ENCODE results near the gene MYO5C. TPM values are rescaled to one million over a fixed set of nuclear protein-coding genes. Genes with fewer than 3 reads are reported as not detected.
A peak's percentile ranks its signal among the peaks of the same experiment; 100 is the strongest.

The MYO5C gene
- total RNA-seq, 6 experiments from 2014 or later = 0.02 to 0.10 TPM; not detected in 4

GRCh38 chr15:52180851-52181450 lies 114.7 kb downstream of the MYO5C start:
- peak overlapping the region; percentile 92; the same call in 1 of the 2 replicates for H3K27ac Mint-ChIP-seq
- TF ChIP-seq CTCF (IDR thresholded peaks at IDR 0.05) = no peak
- H3K4me3 Mint-ChIP-seq = peak overlapping the region; percentile 87
- no peak for DNase-seq
- peaks cover 4% of the 10 kb centered on the region; the same call in 1 of the 2 replicates for H3K27me3 Mint-ChIP-seq (ENCODE audit: insufficient read depth)
- H3K36me3 Mint-ChIP-seq (ENCODE audit: low read depth) = peaks cover 5% of the 10 kb centered on the region; the same call in 1 of the 2 replicates
- H3K4me1 Mint-ChIP-seq (ENCODE audit: low read depth) = peaks cover 23% of the 10 kb centered on the region
- H3K9me3 Mint-ChIP-seq = no peaks in the 10 kb centered on the region

DNA sequence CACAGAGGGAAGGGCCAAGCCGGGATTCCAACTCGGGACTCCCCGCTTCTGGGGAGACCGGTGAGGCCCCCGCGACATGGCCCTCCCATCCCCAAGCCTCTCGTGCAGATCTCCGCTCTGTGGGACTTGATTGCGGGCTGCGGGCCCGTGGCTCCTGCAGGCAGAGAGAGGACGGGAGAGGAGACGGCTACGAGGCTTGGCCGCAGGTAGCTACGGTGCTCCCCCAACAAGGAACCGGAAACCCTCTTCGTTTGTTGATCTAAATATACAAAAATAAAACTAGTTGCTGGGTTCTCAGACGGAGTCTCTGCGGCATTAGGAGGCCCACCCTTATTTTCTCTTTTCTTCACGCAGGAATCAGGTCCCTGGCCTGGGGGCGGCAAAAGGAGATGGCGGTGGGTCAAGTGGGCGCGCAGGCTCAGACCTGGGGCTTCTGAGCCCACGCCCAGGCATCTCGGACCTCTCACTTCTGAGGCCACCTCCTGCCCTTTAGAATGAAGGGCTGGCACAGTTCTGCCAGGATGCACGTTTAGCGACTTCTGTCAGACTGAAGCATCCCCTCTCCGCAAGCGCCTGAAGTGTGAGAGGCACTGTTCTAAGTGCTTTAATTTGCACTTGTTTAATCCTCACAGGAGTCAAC lies 115.3 kb downstream of the MYO5C start:
- H3K27me3 Mint-ChIP-seq (ENCODE audit: insufficient read depth) = peaks cover 4% of the 10 kb centered on the region; the same call in 1 of the 2 replicates
- no peaks in the 10 kb centered on the region for H3K9me3 Mint-ChIP-seq
- peak overlapping the region; percentile 92 for H3K27ac Mint-ChIP-seq
- H3K4me1 Mint-ChIP-seq (ENCODE audit: low read depth) = peaks cover 23% of the 10 kb centered on the region
- no peak for TF ChIP-seq CTCF (IDR thresholded peaks at IDR 0.05)
- H3K4me3 Mint-ChIP-seq = peak overlapping the region; percentile 87
- H3K36me3 Mint-ChIP-seq (ENCODE audit: low read depth) = peaks cover 5% of the 10 kb centered on the region; the same call in 1 of the 2 replicates
- no peak for DNase-seq

DNA sequence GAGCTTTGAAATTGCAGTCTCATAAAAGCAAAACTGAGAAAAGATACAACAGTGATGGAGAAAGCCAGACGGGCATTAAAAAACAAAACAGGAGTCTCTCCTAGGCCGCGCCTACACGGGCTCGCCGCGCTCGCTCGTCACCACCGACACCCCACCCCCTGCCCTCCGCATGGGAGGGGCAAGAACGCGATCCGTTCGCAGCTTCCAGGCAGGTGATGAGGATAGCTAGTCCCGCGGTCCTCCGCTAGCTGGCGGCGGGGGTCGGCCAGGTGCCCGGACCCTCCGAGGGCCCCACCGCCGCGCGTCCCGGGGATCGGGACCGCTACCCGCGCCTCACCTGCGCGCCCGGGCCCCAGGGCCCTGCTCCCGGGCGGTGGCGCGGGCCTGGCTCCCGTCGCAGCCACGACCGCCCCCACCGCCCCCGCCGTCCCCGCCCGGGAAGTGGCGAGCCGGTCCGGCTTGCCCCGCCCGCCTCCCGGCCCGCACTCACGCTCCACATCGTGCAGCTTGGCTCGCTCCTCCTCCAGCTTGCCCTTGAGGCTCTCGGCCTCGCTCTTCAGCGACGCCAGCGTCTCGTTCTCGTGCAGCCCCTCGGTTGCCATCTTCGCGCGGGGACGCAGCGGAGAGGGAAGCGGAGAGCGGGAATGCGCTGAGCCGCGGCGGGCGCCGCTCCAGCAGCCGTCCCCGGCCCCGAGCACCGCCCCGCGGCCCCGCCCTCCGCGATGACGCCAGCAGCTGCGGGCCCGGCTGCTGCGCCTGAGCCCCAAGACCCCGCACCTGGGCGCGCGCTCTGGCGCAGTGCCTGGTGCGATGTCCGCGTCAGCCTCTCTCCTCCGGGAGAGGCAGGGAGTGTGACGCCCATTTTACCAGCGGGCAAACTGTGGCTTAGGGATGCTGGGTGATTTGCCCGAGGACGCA lies 116.1 kb downstream of the MYO5C start:
- no peaks in the 10 kb centered on the region for H3K9me3 Mint-ChIP-seq
- peaks cover 4% of the 10 kb centered on the region; the same call in 1 of the 2 replicates for H3K27me3 Mint-ChIP-seq (ENCODE audit: insufficient read depth)
- H3K4me3 Mint-ChIP-seq = peak overlapping the region; percentile 90
- DNase-seq = peak; percentile 64
- peaks cover 23% of the 10 kb centered on the region for H3K4me1 Mint-ChIP-seq (ENCODE audit: low read depth)
- no peak for TF ChIP-seq CTCF (IDR thresholded peaks at IDR 0.05)
- peaks cover 5% of the 10 kb centered on the region; the same call in 1 of the 2 replicates for H3K36me3 Mint-ChIP-seq (ENCODE audit: low read depth)
- peak overlapping the region; percentile 92 for H3K27ac Mint-ChIP-seq

DNA sequence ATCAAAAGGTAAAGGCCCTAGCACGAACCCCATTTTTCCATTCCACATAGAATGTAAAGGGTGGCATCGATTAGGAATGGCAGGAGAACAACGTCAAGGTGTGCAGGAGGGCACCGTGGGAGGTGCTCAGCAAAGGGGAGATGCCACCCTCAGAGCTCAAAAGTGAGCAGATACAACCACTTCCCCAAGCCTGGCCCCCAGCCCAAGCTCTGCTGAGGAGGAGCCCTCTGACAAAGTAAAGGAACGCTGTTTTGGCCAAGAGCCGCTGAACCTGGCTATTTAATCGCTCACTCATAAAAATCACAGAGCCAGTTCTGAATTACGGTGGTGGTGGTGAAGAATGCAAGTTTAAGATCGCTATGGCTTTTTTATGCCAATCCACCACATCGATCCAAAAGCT lies 116.8 kb downstream of the MYO5C start:
- Mint-ChIP-seq H3K4me3 (peak overlapping the region; percentile 90), H3K36me3 (ENCODE audit: low read depth) (peaks cover 5% of the 10 kb centered on the region; the same call in 1 of the 2 replicates), H3K27ac (peak overlapping the region; percentile 90), H3K9me3 (no peaks in the 10 kb centered on the region), H3K4me1 (ENCODE audit: low read depth) (peaks cover 23% of the 10 kb centered on the region), H3K27me3 (ENCODE audit: insufficient read depth) (peaks cover 4% of the 10 kb centered on the region; the same call in 1 of the 2 replicates)
- DNase-seq = no peak
- no peak for TF ChIP-seq CTCF (IDR thresholded peaks at IDR 0.05)

GRCh38 chr15:52172869-52173268 lies 122.7 kb downstream of the MYO5C start:
- H3K27ac Mint-ChIP-seq = no peak overlapping the region
- peaks cover 5% of the 10 kb centered on the region; the same call in 1 of the 2 replicates for H3K36me3 Mint-ChIP-seq (ENCODE audit: low read depth)
- TF ChIP-seq CTCF (IDR thresholded peaks at IDR 0.05) = no peak
- DNase-seq = no peak
- H3K4me1 Mint-ChIP-seq (ENCODE audit: low read depth) = no peaks in the 10 kb centered on the region; the same call in 1 of the 2 replicates
- no peaks in the 10 kb centered on the region for H3K9me3 Mint-ChIP-seq
- no peak overlapping the region for H3K4me3 Mint-ChIP-seq
- no peaks in the 10 kb centered on the region; the same call in 1 of the 2 replicates for H3K27me3 Mint-ChIP-seq (ENCODE audit: insufficient read depth)
